HG02763 (cell line): ENCODE results near the gene DUSP28.

Source experiments
- ATAC-seq: cut with Tn5 transposase; IDR thresholded peaks from one replicate; pipeline ENCODE4 v1.9.1; 2021; ENCODE audit warnings: mild to moderate bottlenecking, moderate library complexity; ENCODE audit not compliant: unreplicated experiment

The DUSP28 gene

DNA sequence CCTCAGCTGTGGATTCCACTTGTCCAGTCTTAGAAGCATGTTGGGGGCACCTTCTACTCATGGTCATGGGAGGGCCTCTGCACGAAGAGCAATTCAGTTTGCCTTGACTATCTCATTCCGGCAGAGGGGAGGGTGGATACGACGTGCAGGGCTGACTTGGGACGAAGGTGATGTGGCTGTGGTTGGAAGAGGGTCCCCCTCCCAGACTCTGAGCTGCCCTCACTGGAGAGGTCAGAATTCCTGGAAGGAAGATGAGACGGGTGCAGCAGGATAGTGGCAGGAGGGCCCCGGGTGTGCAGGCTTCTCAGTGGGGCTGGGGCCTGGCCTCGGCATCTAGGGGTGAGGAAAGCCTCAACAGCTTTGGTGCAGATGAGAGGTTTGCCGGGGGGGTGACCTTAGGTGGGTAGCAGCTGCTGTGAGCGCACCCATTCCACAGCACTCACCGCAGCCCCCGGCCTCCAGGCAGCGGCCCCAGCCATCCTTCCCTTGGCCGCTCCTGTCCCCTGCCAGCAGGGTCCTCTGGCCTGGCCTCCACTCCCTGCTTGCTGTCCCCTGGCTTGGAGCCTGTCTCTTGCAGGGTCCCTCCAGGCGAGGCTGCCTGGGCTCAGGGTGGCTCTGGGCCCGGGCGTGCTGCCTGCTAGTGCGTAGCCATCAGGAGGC lies 11.3 kb downstream of the DUSP28 start:
- no peak for ATAC-seq

DNA sequence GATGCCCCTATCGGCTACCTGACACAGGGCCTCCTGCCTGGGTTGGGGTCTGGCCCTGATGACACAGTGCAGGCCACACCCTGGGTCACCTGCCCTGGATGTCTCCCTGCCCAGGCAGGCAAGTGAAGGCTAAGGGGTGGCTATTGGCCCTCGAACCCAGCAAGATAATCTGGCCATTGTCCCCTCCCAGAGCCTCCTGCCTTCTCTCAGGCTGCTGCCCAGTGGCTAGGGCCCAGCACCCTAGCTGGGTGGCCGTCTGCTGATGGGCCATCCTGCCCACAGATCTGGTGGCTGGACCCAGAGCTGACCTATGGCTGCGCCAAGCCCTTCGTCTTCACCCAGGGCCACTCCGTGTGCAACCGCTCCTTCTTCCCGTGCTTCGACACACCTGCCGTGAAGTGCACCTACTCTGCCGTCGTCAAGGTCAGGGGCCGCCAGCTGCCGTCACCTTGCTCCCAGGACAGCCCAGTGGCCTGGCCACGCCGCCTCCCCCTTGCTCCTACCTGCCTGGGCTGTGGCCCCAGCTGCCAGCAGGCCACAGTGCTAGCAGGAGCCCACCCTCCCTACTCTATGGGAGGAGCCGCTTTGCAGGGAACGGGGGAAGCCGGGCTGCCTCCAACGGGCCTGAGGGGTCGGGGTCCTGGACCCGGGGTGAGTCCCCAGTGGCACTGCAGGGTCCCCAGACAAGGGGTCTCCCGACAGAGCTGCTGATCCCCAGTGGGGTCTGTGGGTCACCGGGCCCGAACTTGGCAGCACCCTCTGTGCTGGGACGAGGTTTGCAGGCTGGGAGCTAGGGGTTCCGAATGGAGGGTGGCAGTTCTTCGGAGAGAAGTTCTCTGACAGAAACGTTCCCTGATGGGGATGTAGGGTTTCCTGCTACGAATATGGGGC lies 12.2 kb downstream of the DUSP28 start:
- no peak for ATAC-seq

GRCh38 chr2:240573071-240573515 lies 12.9 kb downstream of the DUSP28 start:
- ATAC-seq = no peak

DNA sequence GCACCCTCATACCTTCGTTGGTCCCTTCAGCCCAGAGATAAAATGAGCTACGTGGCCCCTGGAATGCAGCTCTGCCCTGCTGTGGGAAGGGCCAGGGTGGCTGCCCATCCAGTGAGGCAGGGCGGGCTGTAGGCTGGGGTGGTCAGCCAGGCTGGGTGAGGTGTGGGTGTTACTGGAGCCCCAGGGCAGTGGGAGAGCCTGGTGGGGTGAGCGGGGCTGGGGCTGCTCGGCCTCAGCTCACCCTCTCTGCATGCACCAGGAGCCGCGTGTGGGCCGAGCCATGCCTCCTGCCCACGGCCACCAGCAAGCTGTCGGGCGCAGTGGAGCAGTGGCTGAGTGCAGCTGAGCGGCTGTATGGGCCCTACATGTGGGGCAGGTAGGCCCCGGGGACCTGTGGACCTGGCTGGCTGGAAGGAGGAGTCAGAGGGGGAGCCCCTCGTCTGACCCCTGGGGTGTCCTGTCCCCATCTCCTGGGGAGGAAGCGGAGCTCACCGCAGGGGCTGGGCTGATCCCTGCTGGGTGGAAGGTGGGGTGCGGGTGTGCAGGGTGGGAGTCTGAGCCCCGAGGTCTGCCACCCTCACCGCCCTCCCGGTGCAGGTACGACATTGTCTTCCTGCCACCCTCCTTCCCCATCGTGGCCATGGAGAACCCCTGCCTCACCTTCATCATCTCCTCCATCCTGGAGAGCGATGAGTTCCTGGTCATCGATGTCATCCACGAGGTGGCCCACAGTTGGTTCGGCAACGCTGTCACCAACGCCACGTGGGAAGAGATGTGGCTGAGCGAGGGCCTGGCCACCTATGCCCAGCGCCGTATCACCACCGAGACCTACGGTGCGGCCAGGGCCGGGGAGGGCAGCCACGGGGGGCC lies 13.6 kb downstream of the DUSP28 start:
- no peak for ATAC-seq

GRCh38 chr2:240574386-240575100 lies 14.4 kb downstream of the DUSP28 start:
- ATAC-seq = no peak

- ATAC-seq = no peak
These were observed 15.2 kb downstream of the DUSP28 start for GRCh38 chr2:240575101-240575965.

DNA sequence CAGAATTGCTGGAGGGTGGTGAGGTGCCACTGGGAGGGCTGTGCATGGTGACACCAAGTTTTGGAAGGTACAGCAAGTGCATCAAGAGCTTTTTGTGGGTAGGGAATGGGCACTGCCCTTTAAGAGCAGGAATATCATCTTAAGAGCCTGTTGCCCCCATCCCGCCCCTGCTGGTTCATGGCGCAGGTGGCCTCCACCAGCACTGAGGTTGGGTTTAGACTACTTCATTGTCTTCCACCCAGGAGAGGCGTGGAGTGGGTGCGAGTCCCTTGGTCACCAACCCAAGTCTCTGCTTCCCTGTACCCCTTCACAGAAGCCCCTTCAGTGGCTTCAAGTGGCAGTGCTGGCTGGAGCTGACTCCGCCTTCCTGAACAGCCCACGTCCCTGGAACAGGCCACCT lies 15.9 kb downstream of the DUSP28 start:
- ATAC-seq = no peak

- no peak for ATAC-seq
These were observed 16.5 kb downstream of the DUSP28 start for GRCh38 chr2:240576436-240577205.

GRCh38 chr2:240577281-240578109 lies 17.3 kb downstream of the DUSP28 start:
- no peak for ATAC-seq

DNA sequence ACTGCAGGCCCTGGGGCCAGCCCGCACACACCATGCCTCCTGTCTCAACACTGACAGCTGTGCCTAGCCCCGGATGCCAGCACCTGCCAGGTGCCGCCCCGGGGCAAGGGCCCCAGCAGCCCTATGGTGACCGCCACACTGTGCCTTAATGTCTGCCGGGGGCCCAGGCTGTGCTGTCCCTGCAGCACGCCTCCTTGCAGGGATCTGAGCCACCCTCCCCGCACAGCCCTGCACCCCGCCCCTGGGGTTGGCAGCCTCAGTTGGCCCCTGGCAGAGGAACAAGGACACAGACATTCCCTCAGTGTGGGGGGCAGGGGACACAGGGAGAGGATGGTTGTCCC lies 17.9 kb downstream of the DUSP28 start:
- no peak for ATAC-seq

- ATAC-seq = no peak
These were observed 18.3 kb downstream of the DUSP28 start for GRCh38 chr2:240578488-240578887.

DNA sequence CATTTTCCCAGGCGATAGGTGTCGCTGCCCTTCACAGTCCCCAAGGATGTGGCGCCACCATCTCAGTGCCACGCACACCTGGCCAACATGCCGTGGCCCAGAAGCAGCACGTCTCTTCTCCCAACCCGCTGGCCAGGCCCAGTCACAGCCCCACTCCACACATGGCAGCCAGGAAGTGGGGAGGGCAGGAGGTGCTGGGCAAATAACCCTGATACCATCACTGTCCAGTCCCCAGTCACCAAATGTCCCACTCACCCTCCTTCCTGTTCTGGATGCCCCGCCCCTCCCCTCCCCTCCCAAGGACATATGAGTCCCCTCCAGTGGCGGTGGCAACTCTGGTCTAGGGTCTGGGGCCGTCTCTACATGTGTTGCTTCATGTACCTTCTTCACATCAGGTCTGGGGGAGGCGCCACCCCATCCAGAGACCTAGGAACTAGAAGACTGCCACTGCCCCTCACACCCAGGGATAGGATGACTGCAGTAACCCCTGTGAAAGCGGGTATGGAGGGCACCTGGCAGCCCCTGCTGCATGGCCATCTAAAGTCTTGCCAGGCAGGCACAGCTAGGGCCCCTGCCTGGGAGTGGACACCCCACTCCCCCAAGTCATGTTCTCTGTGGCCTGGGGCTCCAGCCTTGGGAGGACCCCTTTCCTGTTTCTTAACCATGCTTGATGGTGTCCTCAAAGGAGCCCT lies 19.1 kb downstream of the DUSP28 start:
- ATAC-seq = no peak

- no peak for ATAC-seq
These were observed 19.8 kb downstream of the DUSP28 start for GRCh38 chr2:240579771-240580614.

DNA sequence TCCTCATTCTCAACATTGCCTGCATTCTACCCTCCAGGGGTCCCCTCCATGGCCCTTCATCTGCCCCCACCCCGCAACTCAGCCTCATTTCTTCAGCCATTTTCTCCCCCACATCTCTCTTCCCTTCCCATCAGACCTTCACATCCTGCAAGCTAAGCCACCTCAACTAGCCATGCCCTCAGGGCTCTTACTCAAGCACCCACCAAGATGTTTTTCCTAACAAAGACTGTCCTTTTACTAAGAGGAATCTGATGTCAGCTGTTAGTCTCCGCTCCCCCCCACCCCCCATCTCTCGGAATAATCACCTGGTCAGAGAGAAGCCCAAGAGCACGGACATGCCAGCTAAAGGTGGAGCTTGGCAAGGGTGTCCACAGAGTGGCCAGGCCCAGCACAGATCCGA lies 21.7 kb downstream of the DUSP28 start:
- ATAC-seq = no peak

- no peak for ATAC-seq
These were observed 22.6 kb downstream of the DUSP28 start for GRCh38 chr2:240582781-240583180.

GRCh38 chr2:240583774-240584173 lies 23.6 kb downstream of the DUSP28 start:
- no peak for ATAC-seq
